Right atrium auricular region (tissue), 2 donors: ENCODE measurements around the gene XPR1. TPM values are rescaled to one million over a fixed set of nuclear protein-coding genes. Genes with fewer than 3 reads are reported as not detected.

Experiments used
- DNase-seq: peaks from one replicate; pipeline ENCODE4 v3.0.0-alpha.2; 2019; ENCODE audit warnings: low spot score
- H3K27ac ChIP-seq, 2 donors: fragments of 200-600 bp; sonication (generic); 1 replicate in 1 of 2; 2 replicates in 1 of 2; pipeline ENCODE4 v1.5.1; 2016 to 2019
- H3K27me3 ChIP-seq, 2 donors: fragments of 200-600 bp; sonication (generic); one replicate each; pipeline versions ENCODE4 v1.5.1 to v1.6.0; 2017 to 2019
- H3K36me3 ChIP-seq: fragments of 200-600 bp; sonication (generic); one replicate; pipeline ENCODE4 v1.5.1; 2016
- H3K4me1 ChIP-seq, 2 donors: fragments of 200-600 bp; sonication (generic); one replicate each; pipeline versions ENCODE4 v1.5.1 to v1.6.0; 2017 to 2019
- H3K4me3 ChIP-seq, 2 donors: fragments of 200-600 bp; sonication (generic); 1 replicate in 1 of 2; 2 replicates in 1 of 2; pipeline ENCODE4 v1.5.1; 2017 to 2019; ENCODE audit warnings: mild to moderate bottlenecking in 1 of 2, moderate library complexity in 1 of 2
- H3K9me3 ChIP-seq, 2 donors: fragments of 200-600 bp; sonication (generic); one replicate each; pipeline ENCODE4 v1.5.1; 2019
- total RNA-seq, 2 donors: library from RNA; depleted of rRNA; stranded (reverse); fragments of >200 nt; gene quantifications; one replicate each; pipeline ENCODE4 v1.1.0, GENCODE V29; 2016
- TF ChIP-seq, protein P1 (sequence below), 2 donors: fragments of 200-600 bp; sonication (generic); IDR thresholded peaks; one replicate each; pipeline ENCODE4 v1.5.1; 2019; ENCODE audit warnings: antibody characterized with exemption in 2 of 2

XPR1 gene
- total RNA-seq, 2 donors from 2014 or later = 30.0 to 53.0 TPM

DNA sequence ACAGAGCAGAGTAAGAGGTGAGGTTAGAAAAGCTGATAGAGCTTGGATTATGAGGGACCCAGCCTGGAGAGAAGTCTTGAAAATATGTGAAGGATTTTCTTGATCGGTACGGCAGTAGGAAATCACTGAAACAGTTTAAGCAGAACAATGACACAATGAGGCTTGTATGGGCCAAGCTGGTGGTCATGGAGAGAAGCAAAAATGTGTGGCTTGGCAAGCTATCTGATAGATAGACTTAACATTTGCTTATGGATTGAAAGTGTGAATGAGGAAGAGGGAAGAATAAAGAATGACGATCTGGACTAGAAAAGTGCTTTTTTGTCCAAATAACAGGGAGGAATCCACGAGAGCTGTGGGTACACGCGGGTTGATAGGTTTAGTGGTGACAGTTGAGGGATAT lies 15.4 kb upstream of the XPR1 start:
- Histone ChIP-seq H3K4me3 (no peak overlapping the region), H3K36me3 (no peaks in the 10 kb centered on the region), H3K9me3 (no peaks in the 10 kb centered on the region), H3K27ac (no peak overlapping the region), H3K4me1 (peaks cover 0 to 14% of the 10 kb centered on the region in 2 donors), H3K27me3 (no peaks in the 10 kb centered on the region)
- DNase-seq = no peak
- TF ChIP-seq, protein P1, sequence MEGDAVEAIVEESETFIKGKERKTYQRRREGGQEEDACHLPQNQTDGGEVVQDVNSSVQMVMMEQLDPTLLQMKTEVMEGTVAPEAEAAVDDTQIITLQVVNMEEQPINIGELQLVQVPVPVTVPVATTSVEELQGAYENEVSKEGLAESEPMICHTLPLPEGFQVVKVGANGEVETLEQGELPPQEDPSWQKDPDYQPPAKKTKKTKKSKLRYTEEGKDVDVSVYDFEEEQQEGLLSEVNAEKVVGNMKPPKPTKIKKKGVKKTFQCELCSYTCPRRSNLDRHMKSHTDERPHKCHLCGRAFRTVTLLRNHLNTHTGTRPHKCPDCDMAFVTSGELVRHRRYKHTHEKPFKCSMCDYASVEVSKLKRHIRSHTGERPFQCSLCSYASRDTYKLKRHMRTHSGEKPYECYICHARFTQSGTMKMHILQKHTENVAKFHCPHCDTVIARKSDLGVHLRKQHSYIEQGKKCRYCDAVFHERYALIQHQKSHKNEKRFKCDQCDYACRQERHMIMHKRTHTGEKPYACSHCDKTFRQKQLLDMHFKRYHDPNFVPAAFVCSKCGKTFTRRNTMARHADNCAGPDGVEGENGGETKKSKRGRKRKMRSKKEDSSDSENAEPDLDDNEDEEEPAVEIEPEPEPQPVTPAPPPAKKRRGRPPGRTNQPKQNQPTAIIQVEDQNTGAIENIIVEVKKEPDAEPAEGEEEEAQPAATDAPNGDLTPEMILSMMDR (IDR thresholded peaks at IDR 0.05) = no peak

DNA sequence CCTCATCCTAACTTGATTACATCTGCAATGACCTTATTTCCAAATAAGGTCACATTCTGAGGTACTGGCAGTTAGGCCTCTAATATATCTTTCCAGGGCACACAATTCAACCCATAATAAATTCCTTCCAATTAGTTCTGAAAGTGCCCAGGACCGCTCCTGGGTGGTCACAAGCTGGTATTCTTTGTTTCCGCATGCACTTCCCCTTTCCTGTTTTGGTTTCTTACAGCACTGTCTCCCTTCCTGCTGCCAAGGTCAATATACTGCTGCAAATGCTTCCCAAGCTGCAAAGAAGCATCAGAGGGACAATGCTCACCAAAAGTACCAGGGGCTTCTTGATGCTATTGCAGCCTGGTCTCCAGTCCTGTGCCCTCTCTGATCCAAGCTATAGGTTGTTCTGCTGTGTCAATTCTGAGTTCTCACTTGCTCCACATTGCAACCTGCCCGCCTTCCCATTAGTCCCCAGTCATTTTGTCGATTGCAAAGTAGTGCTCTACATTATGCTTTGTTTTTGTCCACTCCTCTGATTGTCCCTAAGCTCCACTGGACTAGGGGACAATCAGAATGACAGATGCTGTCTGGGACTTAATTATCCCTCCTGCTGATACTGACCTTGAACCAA lies 13.9 kb upstream of the XPR1 start:
- TF ChIP-seq, protein P1 (IDR thresholded peaks at IDR 0.05) = no peak

DNA sequence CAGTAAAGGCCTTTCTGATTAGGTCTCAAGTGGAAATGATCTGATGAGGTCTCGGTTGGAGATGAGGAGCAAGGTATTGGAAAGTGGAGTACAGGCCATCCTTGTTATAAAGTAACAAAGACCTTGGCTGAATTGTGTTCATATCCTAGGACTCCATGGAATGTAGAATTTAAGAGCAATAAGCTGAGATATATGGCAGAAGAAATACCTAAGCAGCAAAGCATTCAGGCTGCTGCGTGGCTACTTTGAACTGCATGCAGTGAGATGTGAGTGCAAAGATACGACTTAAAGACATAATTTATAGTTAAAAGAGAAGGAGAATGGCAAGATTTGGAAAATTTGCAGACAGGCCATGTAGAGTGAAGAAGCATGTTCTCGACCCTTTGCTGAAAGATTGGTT lies 11.2 kb upstream of the XPR1 start:
- Histone ChIP-seq H3K27ac (no peak overlapping the region), H3K9me3 (no peaks in the 10 kb centered on the region), H3K27me3 (no peaks in the 10 kb centered on the region), H3K4me3 (no peak overlapping the region), H3K36me3 (no peaks in the 10 kb centered on the region), H3K4me1 (peaks cover 0 to 12% of the 10 kb centered on the region in 2 donors)
- TF ChIP-seq, protein P1 (IDR thresholded peaks at IDR 0.05) = no peak
- DNase-seq = no peak

More for the DNA sequence above, 13.9 kb upstream of the XPR1 start:
- no peaks in the 10 kb centered on the region for H3K36me3 ChIP-seq
- H3K27me3 ChIP-seq = no peaks in the 10 kb centered on the region
- no peak overlapping the region for H3K4me3 ChIP-seq
- no peaks in the 10 kb centered on the region for H3K9me3 ChIP-seq
- peaks cover 0 to 13% of the 10 kb centered on the region in 2 donors for H3K4me1 ChIP-seq
- H3K27ac ChIP-seq = no peak overlapping the region
- no peak for DNase-seq

DNA sequence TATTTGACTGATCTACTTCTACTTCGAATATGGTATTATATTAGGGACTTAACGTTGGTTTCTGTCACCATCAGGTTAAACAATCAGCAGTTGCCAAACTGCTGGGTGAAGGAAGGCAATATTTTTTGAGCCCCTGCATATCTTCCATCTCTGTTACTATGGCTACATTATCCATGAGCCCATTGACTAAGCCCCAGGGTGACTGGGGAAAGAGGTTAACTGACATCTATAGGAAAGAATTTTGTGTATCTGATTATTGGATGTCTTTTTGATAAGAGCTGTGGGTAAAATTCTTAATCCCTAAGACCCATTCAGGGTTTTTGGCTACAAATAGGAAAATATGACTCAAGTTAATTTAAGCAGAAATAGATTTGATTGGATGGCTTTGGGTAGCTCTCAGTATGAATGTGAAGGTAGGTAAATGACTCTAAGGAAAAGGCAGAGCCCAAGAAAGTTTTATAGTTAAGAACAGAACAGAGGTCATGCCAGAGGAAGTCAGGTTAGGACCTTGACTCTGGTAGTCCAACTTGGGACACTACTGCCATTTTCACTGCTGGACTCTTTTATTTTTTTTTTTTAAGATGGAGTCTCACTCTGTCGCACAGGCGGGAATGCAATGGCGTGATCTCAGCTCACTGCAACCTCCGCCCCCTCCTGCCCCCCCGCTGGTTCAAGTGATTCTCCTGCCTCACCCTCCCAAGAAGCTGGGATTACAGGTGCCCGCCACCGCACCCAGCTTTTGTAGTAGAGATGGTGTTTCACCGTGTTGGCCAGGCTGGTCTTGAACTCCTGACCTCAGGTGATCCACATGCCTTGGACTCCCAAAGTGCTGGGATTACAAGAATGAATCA lies 8.9 kb upstream of the XPR1 start:
- Histone ChIP-seq H3K4me1 (no peaks in the 10 kb centered on the region), H3K4me3 (no peak overlapping the region), H3K27me3 (no peaks in the 10 kb centered on the region), H3K9me3 (no peaks in the 10 kb centered on the region), H3K27ac (no peak overlapping the region), H3K36me3 (no peaks in the 10 kb centered on the region)
- TF ChIP-seq, protein P1 (IDR thresholded peaks at IDR 0.05) = no peak
- no peak for DNase-seq

DNA sequence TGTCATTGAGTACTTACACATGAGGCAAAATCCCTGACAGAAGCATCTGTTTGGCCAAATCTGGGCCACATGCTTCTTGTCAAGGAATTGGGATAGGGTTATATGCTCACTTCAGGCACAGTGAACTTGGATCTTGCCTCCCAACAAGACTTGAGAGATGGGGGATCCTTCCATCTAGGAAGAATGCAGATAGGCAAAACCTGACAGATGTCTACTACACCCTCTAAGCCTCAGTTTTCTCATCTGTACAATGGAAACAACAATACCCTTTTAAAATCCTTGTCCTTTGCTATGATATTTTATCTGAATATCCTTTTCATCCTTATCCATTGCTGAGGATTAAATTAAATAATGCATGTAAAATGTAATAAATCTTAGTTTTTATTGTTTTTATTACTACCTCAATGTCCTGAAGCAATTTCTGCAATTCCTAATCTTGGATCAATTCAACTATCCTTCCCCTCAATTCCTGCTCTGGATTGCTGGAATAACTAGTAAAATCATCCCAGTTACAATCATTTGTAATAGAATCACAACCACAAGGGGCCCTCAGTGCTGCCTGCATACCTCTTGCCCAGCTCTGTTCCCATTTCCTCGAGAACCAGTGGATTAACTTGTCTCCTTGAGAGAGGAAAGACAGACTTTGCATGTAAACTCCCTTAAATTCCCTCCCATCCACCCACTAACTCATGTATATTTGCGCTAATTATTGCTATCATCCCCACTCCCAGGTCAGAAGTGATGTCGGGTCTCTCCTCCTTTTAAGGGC lies 8.1 kb upstream of the XPR1 start:
- Histone ChIP-seq H3K9me3 (no peaks in the 10 kb centered on the region), H3K27me3 (no peaks in the 10 kb centered on the region), H3K4me3 (no peak overlapping the region), H3K36me3 (no peaks in the 10 kb centered on the region), H3K27ac (no peak overlapping the region), H3K4me1 (no peaks in the 10 kb centered on the region)
- DNase-seq = no peak
- TF ChIP-seq, protein P1 (IDR thresholded peaks at IDR 0.05) = peak in 1 of 2 donors; percentile 18
